ENCODE data around the gene AUTS2. TPM values are rescaled to one million over a fixed set of nuclear protein-coding genes. Genes with fewer than 3 reads are reported as not detected.

Gene AUTS2
- total and polyA plus RNA-seq, 2 experiments from 2014 or later = 32.0 to 91.0 TPM

GRCh38 chr7:70134029-70134770 lies 535.9 kb downstream of the AUTS2 start:
- peaks cover 1% of the 10 kb centered on the region for H3K27me3 Mint-ChIP-seq (ENCODE audit: insufficient read depth, low read depth, poor library complexity)
- Histone ChIP-seq H3F3A (replicated peaks; ENCODE audit: low read depth) (no peaks in the 10 kb centered on the region), H3K27me3 (ENCODE audit: insufficient read depth) (no peaks in the 10 kb centered on the region), H2AFZ (no peak overlapping the region), H3K4me3 (no peak overlapping the region), H3K27ac (ENCODE audit: low read depth) (no peak overlapping the region), H3K9me2 (ENCODE audit: insufficient read depth) (no peaks in the 10 kb centered on the region), H3K36me3 (ENCODE audit: insufficient read depth) (no peaks in the 10 kb centered on the region), H3K79me2 (replicated peaks; ENCODE audit: insufficient read depth) (no peaks in the 10 kb centered on the region), H3K4me2 (no peak overlapping the region), H4K20me1 (replicated peaks; ENCODE audit: insufficient read depth) (no peaks in the 10 kb centered on the region), H3K4me1 (ENCODE audit: insufficient read depth) (peaks cover 5% of the 10 kb centered on the region; the same call in 1 of the 2 replicates)
- ATAC-seq = no peak
- peaks cover 25% of the 10 kb centered on the region for H3K4me1 Mint-ChIP-seq
- H3K27ac Mint-ChIP-seq = no peak overlapping the region
- H3K9me3 Mint-ChIP-seq = no peaks in the 10 kb centered on the region
- TF ChIP-seq ZNF331 (CRISPR knock-in tag; IDR thresholded peaks at IDR 0.05; ENCODE audit: low read depth) (no peak), STAT1 (IDR thresholded peaks at IDR 0.05; ENCODE audit: unreplicated experiment) (no peak), POLR2AphosphoS5 (IDR thresholded peaks at IDR 0.05; ENCODE audit: low read depth) (no peak), ZNF114 (CRISPR knock-in tag; IDR thresholded peaks at IDR 0.05) (no peak), EZH2phosphoT487 (IDR thresholded peaks at IDR 0.05; ENCODE audit: unreplicated experiment) (no peak)
- H3K4me3 Mint-ChIP-seq = no peak overlapping the region
- H3K36me3 Mint-ChIP-seq (ENCODE audit: low read depth) = no peaks in the 10 kb centered on the region
- no peak for DNase-seq (ENCODE audit: low spot score)

GRCh38 chr7:70135656-70136055 lies 537.4 kb downstream of the AUTS2 start:
- H3K4me1 ChIP-seq (ENCODE audit: insufficient read depth) = peaks cover 5% of the 10 kb centered on the region; the same call in 1 of the 2 replicates
- no peaks in the 10 kb centered on the region for H3K27me3 ChIP-seq (ENCODE audit: insufficient read depth)
- H3K4me2 ChIP-seq = no peak overlapping the region
- H3K79me2 ChIP-seq (replicated peaks; ENCODE audit: insufficient read depth) = no peaks in the 10 kb centered on the region
- H3K27ac ChIP-seq (ENCODE audit: low read depth) = no peak overlapping the region
- H2AFZ ChIP-seq = no peak overlapping the region
- Mint-ChIP-seq H3K9me3 (no peaks in the 10 kb centered on the region), H3K27ac (no peak overlapping the region), H3K4me3 (no peak overlapping the region), H3K36me3 (ENCODE audit: low read depth) (no peaks in the 10 kb centered on the region), H3K4me1 (peaks cover 25% of the 10 kb centered on the region), H3K27me3 (ENCODE audit: insufficient read depth, low read depth, poor library complexity) (peaks cover 1% of the 10 kb centered on the region)
- no peaks in the 10 kb centered on the region for H4K20me1 ChIP-seq (replicated peaks; ENCODE audit: insufficient read depth)
- no peak overlapping the region for H3K4me3 ChIP-seq
- no peak for TF ChIP-seq ZNF331 (CRISPR knock-in tag; IDR thresholded peaks at IDR 0.05; ENCODE audit: low read depth)
- no peaks in the 10 kb centered on the region for H3K36me3 ChIP-seq (ENCODE audit: insufficient read depth)
- DNase-seq (ENCODE audit: low spot score) (no peak), ATAC-seq (no peak)
- H3F3A ChIP-seq (replicated peaks; ENCODE audit: low read depth) = no peaks in the 10 kb centered on the region
- H3K9me2 ChIP-seq (ENCODE audit: insufficient read depth) = no peaks in the 10 kb centered on the region

- Histone ChIP-seq H3K79me2 (replicated peaks; ENCODE audit: insufficient read depth) (no peaks in the 10 kb centered on the region), H4K20me1 (replicated peaks; ENCODE audit: insufficient read depth) (no peaks in the 10 kb centered on the region), H3K36me3 (ENCODE audit: insufficient read depth) (no peaks in the 10 kb centered on the region), H2AFZ (no peak overlapping the region), H3K4me3 (no peak overlapping the region), H3F3A (replicated peaks; ENCODE audit: low read depth) (no peaks in the 10 kb centered on the region), H3K27ac (ENCODE audit: low read depth) (no peak overlapping the region), H3K4me1 (ENCODE audit: insufficient read depth) (peaks cover 5% of the 10 kb centered on the region; the same call in 1 of the 2 replicates), H3K9me2 (ENCODE audit: insufficient read depth) (no peaks in the 10 kb centered on the region), H3K4me2 (no peak overlapping the region), H3K27me3 (ENCODE audit: insufficient read depth) (no peaks in the 10 kb centered on the region)
- Mint-ChIP-seq H3K27me3 (ENCODE audit: insufficient read depth, low read depth, poor library complexity) (peaks cover 3% of the 10 kb centered on the region), H3K27ac (no peak overlapping the region), H3K36me3 (ENCODE audit: low read depth) (no peaks in the 10 kb centered on the region), H3K4me3 (no peak overlapping the region), H3K4me1 (peaks cover 23% of the 10 kb centered on the region), H3K9me3 (no peaks in the 10 kb centered on the region)
- ATAC-seq = no peak
- no peak for DNase-seq (ENCODE audit: low spot score)
- TF ChIP-seq ZNF114 (CRISPR knock-in tag; IDR thresholded peaks at IDR 0.05) (no peak), ETS1 (IDR thresholded peaks at IDR 0.05) (no peak), STAT1 (IDR thresholded peaks at IDR 0.05; ENCODE audit: unreplicated experiment) (no peak), NANOG (IDR thresholded peaks at IDR 0.05; ENCODE audit: borderline replicate concordance) (no peak), JUNB (IDR thresholded peaks at IDR 0.05; ENCODE audit: unreplicated experiment) (no peak)
Measured at GRCh38 chr7:70137126-70137525, 538.9 kb downstream of the AUTS2 start.

Data from GM23338 (cell line).